Activated naive CD8-positive, alpha-beta T cell treated with anti-CD3 and anti-CD28 coated beads, Interleukin-2, amount 10 ng/mL, durations not matched to agents 7 days and 5 days (primary cell): Measurements from ENCODE around the gene CCDC18. TPM values are rescaled to one million over a fixed set of nuclear protein-coding genes. Genes with fewer than 3 reads are reported as not detected.
"Not testable (repeated sequence)": the region's sequence is repeated elsewhere in the genome, so short reads cannot be mapped to it uniquely, and the experiment has no call there.

ENCODE experiments used
- ATAC-seq: fragments of 150-1000 bp; cut with Tn5 transposase; one replicate; pipeline ENCODE4 v1.10.0; 2021; ENCODE audit warnings: low read depth, moderate library complexity
- POLR2A ChIA-PET: fragments of 350-600 bp; sonication (Branson Sonifier 250); formaldehyde crosslinking; loops from one replicate; lab custom pipeline; 2021; ENCODE audit warnings: antibody characterized with exemption; lab: Charles Lee
- DNase-seq: peaks from one replicate; pipeline ENCODE4 v3.0.0; 2021
- H3K27ac Mint-ChIP-seq: one replicate; pipeline ENCODE4 v1.8.0; 2022; ENCODE audit warnings: mild to moderate bottlenecking, mixed read lengths
- H3K27me3 Mint-ChIP-seq: one replicate; pipeline ENCODE4 v1.8.0; 2022; ENCODE audit warnings: mild to moderate bottlenecking, moderate library complexity, mixed read lengths
- H3K36me3 Mint-ChIP-seq: one replicate; pipeline ENCODE4 v1.8.0; 2021; ENCODE audit warnings: mild to moderate bottlenecking, mixed read lengths
- H3K4me1 Mint-ChIP-seq: one replicate; pipeline ENCODE4 v1.8.0; 2021; ENCODE audit warnings: mixed read lengths
- H3K4me3 Mint-ChIP-seq: one replicate; pipeline ENCODE4 v1.8.0; 2022; ENCODE audit warnings: mild to moderate bottlenecking, moderate library complexity, mixed read lengths
- H3K9me3 Mint-ChIP-seq: one replicate; pipeline ENCODE4 v1.8.0; 2021; ENCODE audit warnings: mixed read lengths
- total RNA-seq, 2 experiments: library from RNA; stranded (reverse); gene quantifications; one replicate each; pipeline ENCODE4 v1.2.3, GENCODE V29; 2021

The CCDC18 gene
- total RNA-seq, 2 experiments from 2014 or later: 25.2 to 29.2 TPM

- Mint-ChIP-seq H3K9me3 (peaks cover 8% of the 10 kb centered on the region), H3K27ac (no peak overlapping the region), H3K27me3 (no peaks in the 10 kb centered on the region), H3K4me3 (no peak overlapping the region), H3K4me1 (no peaks in the 10 kb centered on the region), H3K36me3 (peaks cover 52% of the 10 kb centered on the region)
- DNase-seq (no peak), ATAC-seq (no peak)
- POLR2A ChIA-PET: no interaction called here
These were observed 77.4 kb downstream of the CCDC18 start for GRCh38 chr1:93257889-93258288.

GRCh38 chr1:93260726-93261125, 80.2 kb downstream of the CCDC18 start:
- H3K4me1 Mint-ChIP-seq, H3K27ac Mint-ChIP-seq, ATAC-seq, DNase-seq, POLR2A ChIA-PET, H3K4me3 Mint-ChIP-seq, H3K27me3 Mint-ChIP-seq: not testable (repeated sequence)
- peaks cover 56% of the 10 kb centered on the region for H3K36me3 Mint-ChIP-seq
- peaks cover 14% of the 10 kb centered on the region for H3K9me3 Mint-ChIP-seq

GRCh38 chr1:93262645-93263044, 82.1 kb downstream of the CCDC18 start:
- H3K27me3 Mint-ChIP-seq: no peaks in the 10 kb centered on the region
- peaks cover 69% of the 10 kb centered on the region for H3K36me3 Mint-ChIP-seq
- no peak for ATAC-seq
- H3K4me1 Mint-ChIP-seq: no peaks in the 10 kb centered on the region
- POLR2A ChIA-PET: no interaction called here
- peaks cover 24% of the 10 kb centered on the region for H3K9me3 Mint-ChIP-seq
- no peak for DNase-seq
- H3K27ac Mint-ChIP-seq: no peak overlapping the region
- H3K4me3 Mint-ChIP-seq: no peak overlapping the region

GRCh38 chr1:93268888-93269287, 88.4 kb downstream of the CCDC18 start:
- Mint-ChIP-seq H3K9me3 (peaks cover 14% of the 10 kb centered on the region), H3K36me3 (peaks cover 49% of the 10 kb centered on the region)
- H3K27me3 Mint-ChIP-seq, DNase-seq, H3K27ac Mint-ChIP-seq, H3K4me1 Mint-ChIP-seq, POLR2A ChIA-PET, H3K4me3 Mint-ChIP-seq, ATAC-seq: not testable (repeated sequence)

GRCh38 chr1:93275262-93275633, 94.7 kb downstream of the CCDC18 start:
- ATAC-seq, H3K27ac Mint-ChIP-seq, DNase-seq, H3K4me1 Mint-ChIP-seq, H3K27me3 Mint-ChIP-seq, H3K4me3 Mint-ChIP-seq, POLR2A ChIA-PET, H3K9me3 Mint-ChIP-seq: not testable (repeated sequence)
- peaks cover 19% of the 10 kb centered on the region for H3K36me3 Mint-ChIP-seq

GRCh38 chr1:93275634-93276295, 95.2 kb downstream of the CCDC18 start:
- peaks cover 4% of the 10 kb centered on the region for H3K9me3 Mint-ChIP-seq
- DNase-seq (no peak), ATAC-seq (no peak)
- H3K36me3 Mint-ChIP-seq: peaks cover 23% of the 10 kb centered on the region
- no peaks in the 10 kb centered on the region for H3K4me1 Mint-ChIP-seq
- no peaks in the 10 kb centered on the region for H3K27me3 Mint-ChIP-seq
- H3K27ac Mint-ChIP-seq: no peak overlapping the region
- H3K4me3 Mint-ChIP-seq: no peak overlapping the region
- POLR2A ChIA-PET: no interaction called here

GRCh38 chr1:93277530-93277929, 97.0 kb downstream of the CCDC18 start:
- POLR2A ChIA-PET: not testable (repeated sequence)

GRCh38 chr1:93283496-93283895, 103.0 kb downstream of the CCDC18 start:
- H3K27me3 Mint-ChIP-seq: no peaks in the 10 kb centered on the region
- H3K9me3 Mint-ChIP-seq: peaks cover 6% of the 10 kb centered on the region
- DNase-seq (no peak), ATAC-seq (no peak)
- peaks cover 39% of the 10 kb centered on the region for H3K36me3 Mint-ChIP-seq
- no peak overlapping the region for H3K4me3 Mint-ChIP-seq
- no peak overlapping the region for H3K27ac Mint-ChIP-seq
- POLR2A ChIA-PET: no interaction called here
- H3K4me1 Mint-ChIP-seq: no peaks in the 10 kb centered on the region

More at GRCh38 chr1:93277530-93277929, 97.0 kb downstream of the CCDC18 start:
- not testable (repeated sequence) for ATAC-seq, H3K27ac Mint-ChIP-seq, H3K4me3 Mint-ChIP-seq, H3K9me3 Mint-ChIP-seq, H3K4me1 Mint-ChIP-seq, H3K27me3 Mint-ChIP-seq, DNase-seq
- peaks cover 22% of the 10 kb centered on the region for H3K36me3 Mint-ChIP-seq

GRCh38 chr1:93288558-93288957, 108.0 kb downstream of the CCDC18 start:
- POLR2A ChIA-PET: no interaction called here
- DNase-seq: no peak
- Mint-ChIP-seq H3K36me3 (peaks cover 40% of the 10 kb centered on the region), H3K27me3 (no peaks in the 10 kb centered on the region), H3K4me3 (no peak overlapping the region), H3K4me1 (no peaks in the 10 kb centered on the region), H3K9me3 (peaks cover 4% of the 10 kb centered on the region), H3K27ac (no peak overlapping the region)
- ATAC-seq: no peak

- no peak overlapping the region for H3K4me3 Mint-ChIP-seq
- DNase-seq (no peak), ATAC-seq (no peak)
- H3K9me3 Mint-ChIP-seq: peaks cover 2% of the 10 kb centered on the region
- POLR2A ChIA-PET: no interaction called here
- no peak overlapping the region for H3K27ac Mint-ChIP-seq
- H3K36me3 Mint-ChIP-seq: peaks cover 5% of the 10 kb centered on the region
- peaks cover 1% of the 10 kb centered on the region for H3K4me1 Mint-ChIP-seq
- H3K27me3 Mint-ChIP-seq: no peaks in the 10 kb centered on the region
These were observed 116.1 kb downstream of the CCDC18 start for GRCh38 chr1:93296555-93297154.

GRCh38 chr1:93301131-93301530, 120.6 kb downstream of the CCDC18 start:
- no peaks in the 10 kb centered on the region for H3K9me3 Mint-ChIP-seq
- H3K4me1 Mint-ChIP-seq: peaks cover 1% of the 10 kb centered on the region
- DNase-seq (no peak), ATAC-seq (no peak)
- POLR2A ChIA-PET: no interaction called here
- no peaks in the 10 kb centered on the region for H3K27me3 Mint-ChIP-seq
- no peaks in the 10 kb centered on the region for H3K36me3 Mint-ChIP-seq
- no peak overlapping the region for H3K27ac Mint-ChIP-seq
- H3K4me3 Mint-ChIP-seq: no peak overlapping the region

- H3K36me3 Mint-ChIP-seq: no peaks in the 10 kb centered on the region
- H3K9me3 Mint-ChIP-seq: no peaks in the 10 kb centered on the region
- no peak for ATAC-seq
- no peak overlapping the region for H3K27ac Mint-ChIP-seq
- H3K4me3 Mint-ChIP-seq: no peak overlapping the region
- no peaks in the 10 kb centered on the region for H3K4me1 Mint-ChIP-seq
- H3K27me3 Mint-ChIP-seq: no peaks in the 10 kb centered on the region
- POLR2A ChIA-PET: no interaction called here
- DNase-seq: no peak
These were observed 121.6 kb downstream of the CCDC18 start for GRCh38 chr1:93302078-93302477.

- no peak overlapping the region for H3K27ac Mint-ChIP-seq
- DNase-seq (no peak), ATAC-seq (no peak)
- no peaks in the 10 kb centered on the region for H3K9me3 Mint-ChIP-seq
- POLR2A ChIA-PET: interaction anchor here (0.5 to 1.2 kb wide), 3 partner anchors 40 to 225 kb away, joined by 3 to 4 read pairs (median 4); partner anchors contain the start of gene MTF2
- no peaks in the 10 kb centered on the region for H3K4me1 Mint-ChIP-seq
- no peaks in the 10 kb centered on the region for H3K27me3 Mint-ChIP-seq
- H3K36me3 Mint-ChIP-seq: no peaks in the 10 kb centered on the region
- H3K4me3 Mint-ChIP-seq: no peak overlapping the region
These were observed 124.2 kb downstream of the CCDC18 start for GRCh38 chr1:93304716-93305138.

- no peaks in the 10 kb centered on the region for H3K4me1 Mint-ChIP-seq
- no peak overlapping the region for H3K4me3 Mint-ChIP-seq
- H3K27ac Mint-ChIP-seq: no peak overlapping the region
- H3K27me3 Mint-ChIP-seq: no peaks in the 10 kb centered on the region
- no peak for DNase-seq
- no peak for ATAC-seq
- no peaks in the 10 kb centered on the region for H3K9me3 Mint-ChIP-seq
- no peaks in the 10 kb centered on the region for H3K36me3 Mint-ChIP-seq
- POLR2A ChIA-PET: no interaction called here
These were observed 126.4 kb downstream of the CCDC18 start for GRCh38 chr1:93306920-93307319.
